HG03280 (cell line): ENCODE results near the gene CACYBP.
"Not testable (repeated sequence)": the region's sequence is repeated elsewhere in the genome, so short reads cannot be mapped to it uniquely, and the experiment has no call there.

ENCODE experiments used
- ATAC-seq: cut with Tn5 transposase; IDR thresholded peaks from one replicate; pipeline ENCODE4 v1.9.1; 2021; ENCODE audit warnings: mild to moderate bottlenecking, moderate library complexity; ENCODE audit not compliant: unreplicated experiment

The CACYBP gene

GRCh38 chr1:175005085-175005783, 5.5 kb downstream of the CACYBP start:
- ATAC-seq: no peak

GRCh38 chr1:175009532-175009931, 9.8 kb downstream of the CACYBP start:
- no peak for ATAC-seq

DNA sequence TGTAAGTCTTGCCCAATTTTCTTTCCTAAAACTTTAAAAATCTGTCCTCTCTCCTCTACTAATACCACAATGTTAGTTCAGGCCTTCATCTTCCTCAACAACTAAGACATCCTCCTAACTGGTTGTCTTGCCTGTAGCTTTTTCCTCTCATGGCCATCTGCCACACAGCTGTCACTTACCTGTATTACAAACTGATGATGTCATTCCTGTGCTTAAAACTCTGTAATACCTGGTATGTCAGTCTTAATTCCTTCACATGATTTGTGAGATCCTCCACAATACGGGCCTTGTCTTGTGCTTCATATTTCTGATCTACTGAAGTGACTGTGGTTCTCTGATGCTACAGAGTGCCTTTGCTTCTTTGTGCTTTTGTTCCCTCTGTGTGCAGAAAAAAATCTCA, 13.7 kb downstream of the CACYBP start:
- ATAC-seq: no peak

GRCh38 chr1:175015243-175015642, 15.5 kb downstream of the CACYBP start:
- no peak for ATAC-seq

- ATAC-seq: no peak
Measured at GRCh38 chr1:175019524-175019923, 19.8 kb downstream of the CACYBP start.

DNA sequence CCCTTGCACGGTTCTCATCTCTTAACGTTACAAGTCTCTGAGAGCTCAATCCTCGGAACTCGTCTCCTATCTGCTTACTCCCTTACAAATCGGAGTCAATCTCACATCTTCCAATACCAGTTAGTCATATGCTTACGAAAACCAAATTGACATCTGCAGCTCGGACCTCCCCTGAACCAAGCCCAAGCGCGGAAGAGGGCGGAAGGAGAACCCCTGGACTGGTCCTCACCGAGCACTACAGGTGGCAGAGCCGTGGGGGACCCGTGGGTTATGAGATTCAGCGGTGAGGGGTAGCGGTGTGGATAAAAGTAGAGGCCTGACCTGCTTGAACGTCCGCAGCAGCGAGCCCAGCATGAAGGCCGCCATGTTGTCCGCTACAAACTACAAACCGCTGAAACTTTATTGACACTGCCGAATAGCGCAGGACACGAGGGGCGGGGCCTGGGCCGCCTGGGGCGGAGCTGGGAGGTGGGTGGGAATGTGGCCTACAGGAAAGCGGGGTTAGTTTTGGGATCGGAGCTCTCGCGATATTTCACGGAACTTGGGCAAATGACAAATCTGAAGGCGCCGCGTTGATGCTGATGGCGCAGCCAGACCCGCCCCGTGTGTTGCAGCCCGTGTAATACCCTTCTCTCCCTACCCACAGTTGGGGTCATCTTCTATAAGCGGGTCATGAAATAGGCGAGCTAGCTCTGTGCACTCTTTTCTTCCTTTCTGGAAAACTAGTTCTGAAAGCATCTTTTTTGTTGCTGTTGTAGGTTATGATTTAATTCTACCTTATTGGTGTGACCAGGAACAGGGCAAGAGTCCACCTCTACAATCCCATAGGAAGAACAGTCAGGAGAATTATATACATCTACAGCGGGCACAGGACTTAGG, 23.5 kb downstream of the CACYBP start, which contains the start of gene MRPS14:
Gene MRPS14, minus strand, starts transcription at position 383 of the 879 bp plus-strand sequence. Its CDS starts 17 bp downstream, at position 366.
- ATAC-seq: peak; percentile 92

DNA sequence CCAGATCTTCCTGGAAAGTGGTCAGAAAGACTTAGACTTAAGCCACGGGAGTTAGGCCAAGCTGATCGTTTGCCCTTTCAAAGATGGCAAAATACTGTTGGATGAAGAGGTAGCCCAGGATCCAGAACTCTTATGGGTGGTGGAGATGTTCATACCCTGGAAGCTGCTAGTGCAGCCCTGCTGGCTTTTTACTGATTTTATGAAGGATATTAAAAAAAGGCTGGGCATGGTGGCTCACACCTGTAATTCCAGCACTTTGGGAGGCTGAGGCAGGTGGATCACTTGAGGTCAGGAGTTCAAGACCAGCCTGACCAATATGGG, 24.1 kb downstream of the CACYBP start:
- ATAC-seq: not testable (repeated sequence)

DNA sequence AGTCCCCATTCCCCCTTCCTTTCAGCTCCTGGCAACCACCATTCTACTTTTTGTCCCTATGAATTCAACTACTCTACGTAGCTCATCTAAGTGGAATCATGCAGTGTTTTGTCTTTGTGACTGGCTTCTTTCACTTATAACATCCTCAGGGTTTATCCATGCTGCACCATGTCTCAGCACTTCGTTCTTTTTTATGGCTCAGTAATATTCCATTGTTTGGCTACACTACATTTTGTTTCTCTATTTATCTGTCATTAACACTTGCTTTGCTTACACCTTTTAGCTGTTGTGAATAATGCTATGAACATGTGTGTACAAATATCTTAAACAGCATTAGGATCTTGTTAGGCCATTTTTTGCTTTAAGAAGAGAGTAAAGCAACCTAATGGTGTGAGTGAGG, 25.0 kb downstream of the CACYBP start:
- ATAC-seq: no peak

DNA sequence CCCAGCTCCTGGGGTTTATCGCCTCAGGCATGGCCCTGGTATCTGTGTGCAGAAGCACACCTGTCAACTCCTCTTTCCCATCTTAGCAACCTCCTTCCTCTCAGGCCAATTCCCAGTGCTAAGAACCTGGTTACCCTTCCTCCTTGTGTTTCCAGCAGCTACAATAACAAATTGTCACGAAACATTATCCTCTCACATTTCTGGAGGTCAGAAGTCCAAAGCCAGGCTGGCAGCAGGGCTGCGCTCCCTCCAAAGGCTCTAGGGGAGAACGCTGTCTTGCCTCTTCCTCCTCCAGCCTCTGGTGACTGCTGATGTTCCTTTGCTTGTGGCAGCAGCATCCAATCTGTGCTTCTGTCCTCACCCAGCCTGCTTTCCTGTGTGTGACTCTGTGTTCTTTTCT, 34.2 kb downstream of the CACYBP start:
- ATAC-seq: no peak

- ATAC-seq: no peak
Measured at GRCh38 chr1:175034775-175035174, 35.0 kb downstream of the CACYBP start.

DNA sequence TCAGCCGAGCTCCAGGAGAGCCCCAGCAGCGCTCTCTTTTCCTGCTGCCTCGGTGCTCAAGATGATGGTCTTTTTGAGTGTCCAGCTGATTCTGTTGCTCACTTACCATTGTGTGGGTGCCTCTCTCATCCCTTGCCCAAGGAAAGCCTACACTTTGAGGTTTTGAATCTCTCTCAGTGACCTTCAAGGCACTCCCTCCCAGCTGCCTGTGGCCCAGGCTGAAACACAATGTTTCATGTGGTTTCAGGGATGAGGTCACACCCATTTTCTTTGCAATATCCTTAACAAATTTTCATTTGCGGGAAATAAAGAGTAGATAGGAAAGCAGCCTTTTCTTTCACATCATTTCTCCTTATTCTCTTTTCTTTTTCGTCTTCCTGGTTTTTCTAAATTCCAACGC, 36.1 kb downstream of the CACYBP start:
- ATAC-seq: no peak

DNA sequence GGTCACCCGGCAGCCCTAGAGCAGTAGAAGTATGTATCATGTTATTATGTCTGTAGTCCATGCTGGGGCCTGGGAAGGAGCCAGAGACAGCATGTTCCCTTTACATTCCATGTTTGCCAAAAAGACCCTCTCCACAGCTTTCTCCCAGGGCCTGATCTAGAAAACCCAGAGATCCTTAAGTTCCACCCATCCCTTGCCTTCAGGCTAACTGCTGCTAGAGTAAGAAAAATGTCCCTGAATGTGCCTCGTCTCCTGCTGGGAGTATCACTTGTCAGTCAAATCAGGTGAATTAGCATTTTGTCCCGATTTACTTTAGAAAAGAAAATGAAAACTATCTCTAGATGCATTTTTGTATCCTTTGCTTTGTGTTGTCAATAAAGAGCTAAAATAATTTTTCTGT, 36.7 kb downstream of the CACYBP start:
- ATAC-seq: no peak

- no peak for ATAC-seq
Measured at GRCh38 chr1:175037416-175037815, 37.7 kb downstream of the CACYBP start.

DNA sequence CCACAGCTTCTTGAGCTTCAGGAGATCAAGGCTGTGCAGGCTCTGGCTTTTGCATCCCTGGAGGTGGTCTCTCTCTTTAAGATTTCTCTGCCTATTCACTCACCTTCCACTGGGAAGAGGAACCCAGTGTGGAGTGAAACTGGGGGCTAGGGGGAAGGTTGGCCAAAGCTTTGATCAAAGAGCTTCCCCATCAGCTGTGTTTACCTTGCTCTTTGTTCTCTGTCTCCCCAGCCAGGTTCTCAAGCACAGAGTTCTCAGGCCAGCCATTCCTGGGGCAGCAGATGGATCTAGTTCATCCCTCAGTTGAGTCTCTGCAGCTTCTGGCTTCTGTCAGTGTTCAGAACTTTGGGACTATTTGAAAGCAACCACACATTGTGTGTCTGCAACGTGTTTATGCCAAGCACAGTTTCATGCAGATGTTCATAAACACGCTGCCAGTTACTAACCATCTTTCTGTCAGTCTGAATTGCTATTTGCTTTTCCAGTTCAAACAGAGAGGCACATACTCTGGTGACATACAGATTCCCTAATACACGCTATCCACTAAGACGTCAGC, 40.7 kb downstream of the CACYBP start:
- ATAC-seq: no peak

DNA sequence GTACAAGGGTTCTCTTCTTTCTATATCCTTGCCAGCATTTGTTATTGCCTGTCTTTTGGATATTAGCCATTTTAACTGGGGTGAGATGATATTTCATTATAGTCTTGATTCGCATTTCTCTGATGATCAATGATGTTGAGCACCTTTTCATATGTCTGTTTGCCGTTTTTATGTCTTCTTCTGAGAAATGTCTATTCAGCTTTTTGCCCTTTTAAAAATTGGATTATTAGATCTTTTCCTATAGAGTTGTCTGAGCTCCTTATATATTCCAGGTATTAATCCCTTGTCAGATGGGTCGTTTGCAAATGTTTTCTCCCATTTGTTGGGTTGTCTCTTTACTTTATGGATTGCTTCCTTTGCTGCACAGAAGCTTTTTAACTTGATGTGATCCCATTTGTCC, 42.9 kb downstream of the CACYBP start:
- no peak for ATAC-seq

- no peak for ATAC-seq
Measured at GRCh38 chr1:175043824-175044223, 44.1 kb downstream of the CACYBP start.

GRCh38 chr1:175044591-175044990, 44.8 kb downstream of the CACYBP start:
- not testable (repeated sequence) for ATAC-seq

GRCh38 chr1:175045097-175045496, 45.4 kb downstream of the CACYBP start:
- ATAC-seq: no peak

- no peak for ATAC-seq
Measured at GRCh38 chr1:175045519-175045918, 45.8 kb downstream of the CACYBP start.

DNA sequence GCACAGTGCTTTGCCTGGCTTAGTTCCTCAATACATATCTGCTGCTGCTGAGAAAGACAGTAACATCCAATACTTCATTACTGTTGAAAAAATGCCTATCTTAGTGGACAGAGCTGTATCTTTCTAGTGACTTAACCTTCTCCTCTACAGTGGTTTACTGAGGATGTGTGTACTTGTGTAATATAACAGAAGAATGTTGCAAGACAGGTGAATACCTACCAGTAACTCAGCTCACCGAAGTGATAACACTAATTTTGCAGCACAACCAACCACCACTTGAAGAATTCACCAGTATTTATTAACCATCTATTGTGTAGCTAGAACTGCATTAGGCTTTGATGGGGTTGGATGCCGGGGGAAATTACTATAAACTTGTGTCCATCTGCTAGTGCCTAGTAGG, 51.2 kb downstream of the CACYBP start:
- no peak for ATAC-seq

- ATAC-seq: no peak
Measured at GRCh38 chr1:175054736-175055135, 55.0 kb downstream of the CACYBP start.
